DOHH2 (cell line): Measurements from ENCODE around the gene PON3.

Experiments used
- CTCF ChIP-seq: fragments of 200-600 bp; sonication (generic); IDR thresholded peaks from one replicate; pipeline ENCODE4 v1.5.1; 2014; ENCODE audit warnings: antibody characterized with exemption, mild to moderate bottlenecking, low read depth, low read length; ENCODE audit not compliant: poor library complexity, severe bottlenecking
- EZH2phosphoT487 ChIP-seq: fragments of 200-600 bp; sonication (generic); IDR thresholded peaks from 2 replicates; pipeline ENCODE4 v1.6.1; 2017; ENCODE audit warnings: borderline replicate concordance, mild to moderate bottlenecking, antibody characterized with exemption, low read length, moderate library complexity, mixed read lengths

GRCh38 chr7:95391761-95392160, 4.4 kb downstream of the PON3 start:
- TF ChIP-seq CTCF: no peak
- no peak for TF ChIP-seq EZH2phosphoT487
